HepG2 (cell line): ENCODE results near the gene CNOT1. TPM values are rescaled to one million over a fixed set of nuclear protein-coding genes. Genes with fewer than 3 reads are reported as not detected.

Experiments used
- AGO1 ChIP-seq: fragments of 200-400 bp; formaldehyde crosslinking; IDR thresholded peaks from 2 replicates; pipeline ENCODE4 v1.6.1; 2017; ENCODE audit warnings: mild to moderate bottlenecking, low read depth, low read length, moderate library complexity; ENCODE audit not compliant: poor library complexity, severe bottlenecking
- BATF2 ChIP-seq: sonication (generic); formaldehyde crosslinking; IDR thresholded peaks from 2 replicates; pipeline ENCODE4 v1.8.0; 2022; ENCODE audit warnings: mild to moderate bottlenecking, missing genetic modification reagents, moderate library complexity
- CAMTA2 ChIP-seq: sonication (generic); formaldehyde crosslinking; IDR thresholded peaks from 2 replicates; pipeline ENCODE4 v1.4.0; 2020; ENCODE audit warnings: mild to moderate bottlenecking, missing genetic modification reagents, borderline replicate concordance
- CREM ChIP-seq, 2 experiments: sonication (generic) in 1 of 2; formaldehyde crosslinking in 1 of 2; IDR thresholded peaks; 2 replicates each; pipeline versions ENCODE4 v1.4.0 to v1.6.1; 2016 to 2020; ENCODE audit warnings: antibody characterized with exemption in 1 of 2, mild to moderate bottlenecking in 1 of 2, missing genetic modification reagents in 1 of 2
- DDIT3 ChIP-seq: sonication (generic); formaldehyde crosslinking; IDR thresholded peaks from 2 replicates; pipeline ENCODE4 v1.4.0; 2020; ENCODE audit warnings: mild to moderate bottlenecking, missing genetic modification reagents
- FOSL2 ChIP-seq: sonication (generic); formaldehyde crosslinking; IDR thresholded peaks from 2 replicates; pipeline ENCODE4 v1.4.0; 2020; ENCODE audit warnings: missing genetic modification reagents
- GLI4 ChIP-seq: sonication (generic); formaldehyde crosslinking; IDR thresholded peaks from 2 replicates; pipeline ENCODE4 v1.5.1; 2020; ENCODE audit warnings: missing genetic modification reagents, mild to moderate bottlenecking, moderate library complexity, borderline replicate concordance
- HOXA3 ChIP-seq: sonication (generic); formaldehyde crosslinking; IDR thresholded peaks from 2 replicates; pipeline ENCODE4 v1.5.0; 2020; ENCODE audit warnings: missing genetic modification reagents
- JUND ChIP-seq: sonication (generic); formaldehyde crosslinking; IDR thresholded peaks from 2 replicates; pipeline ENCODE4 v1.8.0; 2022; ENCODE audit warnings: mild to moderate bottlenecking, missing genetic modification reagents
- MAFK ChIP-seq, 2 experiments: IDR thresholded peaks in 1 of 2; conservative IDR thresholded peaks in 1 of 2; 2 replicates each; pipeline ENCODE4 v1.6.1; 2011; ENCODE audit warnings: improper control_type of control experiment in 2 of 2, low read length in 2 of 2
- NAIF1 ChIP-seq: sonication (generic); formaldehyde crosslinking; IDR thresholded peaks from 2 replicates; pipeline ENCODE4 v1.5.0; 2020; ENCODE audit warnings: mild to moderate bottlenecking, missing genetic modification reagents, borderline replicate concordance
- PATZ1 ChIP-seq: sonication (generic); formaldehyde crosslinking; IDR thresholded peaks from 2 replicates; pipeline ENCODE4 v1.4.0; 2020; ENCODE audit warnings: missing genetic modification reagents
- REL ChIP-seq: sonication (generic); formaldehyde crosslinking; conservative IDR thresholded peaks from 2 replicates; pipeline ENCODE4 v1.8.0; 2022; ENCODE audit warnings: mild to moderate bottlenecking, missing genetic modification reagents, moderate library complexity
- SP2 ChIP-seq: sonication (generic); formaldehyde crosslinking; IDR thresholded peaks from 2 replicates; pipeline ENCODE4 v1.5.1; 2020; ENCODE audit warnings: mild to moderate bottlenecking, missing genetic modification reagents
- TBX2 ChIP-seq: sonication (generic); formaldehyde crosslinking; IDR thresholded peaks from 2 replicates; pipeline ENCODE4 v1.5.0; 2020; ENCODE audit warnings: missing genetic modification reagents, mild to moderate bottlenecking, borderline replicate concordance
- ZC3H13 ChIP-seq: sonication (generic); formaldehyde crosslinking; IDR thresholded peaks from 2 replicates; pipeline ENCODE4 v1.8.1; 2023; ENCODE audit warnings: mild to moderate bottlenecking, missing genetic modification reagents, moderate library complexity
- ZFP36 ChIP-seq: fragments of 150-350 bp; IDR thresholded peaks from 2 replicates; pipeline ENCODE4 v1.6.1; 2018; ENCODE audit warnings: borderline replicate concordance, low read length, low read depth; ENCODE audit not compliant: partially characterized antibody
- ZNF556 ChIP-seq: sonication (generic); formaldehyde crosslinking; IDR thresholded peaks from 2 replicates; pipeline ENCODE4 v1.4.0; 2020; ENCODE audit warnings: mild to moderate bottlenecking, missing genetic modification reagents, borderline replicate concordance
- ZNF572 ChIP-seq: sonication (generic); formaldehyde crosslinking; IDR thresholded peaks from 2 replicates; pipeline ENCODE4 v1.5.1; 2020; ENCODE audit warnings: mild to moderate bottlenecking, missing genetic modification reagents
- ZNF737 ChIP-seq: sonication (generic); formaldehyde crosslinking; IDR thresholded peaks from 2 replicates; pipeline ENCODE4 v1.5.0; 2020; ENCODE audit warnings: missing genetic modification reagents, mild to moderate bottlenecking, borderline replicate concordance
- ZNF781 ChIP-seq: sonication (generic); formaldehyde crosslinking; IDR thresholded peaks from 2 replicates; pipeline ENCODE4 v1.5.1; 2020; ENCODE audit warnings: borderline replicate concordance, mild to moderate bottlenecking, missing genetic modification reagents; ENCODE audit errors: not compliant biosample characterization
- polyA plus RNA-seq, 8 experiments: library from polyadenylated mRNA; depleted of rRNA in 3 of 8; stranded (reverse) in 7 of 8; unstranded in 1 of 8; fragments of >200 nt; fragmentation: Illumina TruSeq in 4 of 8; extraction: Trizol in 4 of 8; gene quantifications; 2 replicates each; pipeline versions ENCODE4 v1.2.1 to v1.2.3, GENCODE V29; 2011 to 2016; ENCODE audit warnings: low read depth in 4 of 8, missing spikeins in 1 of 8, mixed read lengths in 1 of 8; ENCODE audit not compliant: insufficient read depth in 1 of 8
- total RNA-seq, 5 experiments: library from RNA; depleted of rRNA; stranded (reverse); fragments of >200 nt; fragmentation: Illumina TruSeq; extraction: Trizol; gene quantifications; 2 replicates each; pipeline ENCODE4 v1.2.3, GENCODE V29; 2016; ENCODE audit warnings: low read depth in 1 of 5
- TF ChIP-seq, protein P1 (sequence below): sonication (generic); formaldehyde crosslinking; conservative IDR thresholded peaks from 2 replicates; pipeline ENCODE4 v1.4.0; 2020; ENCODE audit warnings: missing genetic modification reagents

Gene CNOT1
- total and polyA plus RNA-seq, 2 of the 13 experiments (the other 11 are each of a cell fraction or from before 2014, with no cell fraction given): 188 to 232 TPM

- TF ChIP-seq ZC3H13 (CRISPR knock-in tag): peak; percentile 68; the same call in 1 of the 2 replicates
- TF ChIP-seq PATZ1: 0 out of 2 replicates have a peak, but pooled peaks have one; percentile 29
- no peak for TF ChIP-seq ZFP36
- 0 out of 2 replicates have a peak, but pooled peaks have one; percentile 33 for TF ChIP-seq ZNF556 (CRISPR knock-in tag)
- no peak for TF ChIP-seq CAMTA2 (CRISPR knock-in tag)
- 0 out of 2 replicates have a peak, but pooled peaks have one; percentile 18 for TF ChIP-seq ZNF737 (CRISPR knock-in tag)
- 0 out of 2 replicates have a peak, but pooled peaks have one; percentile 30 for TF ChIP-seq HOXA3 (CRISPR knock-in tag)
- 0 out of 2 replicates have a peak, but pooled peaks have one; percentile 19 for TF ChIP-seq ZNF572 (CRISPR knock-in tag)
- no peak for TF ChIP-seq NAIF1 (CRISPR knock-in tag)
- TF ChIP-seq BATF2: no peak
- TF ChIP-seq ZNF781 (CRISPR knock-in tag): no peak
- no peak for TF ChIP-seq DDIT3 (CRISPR knock-in tag)
- peak; percentile 23 for TF ChIP-seq AGO1
- TF ChIP-seq, protein P1, sequence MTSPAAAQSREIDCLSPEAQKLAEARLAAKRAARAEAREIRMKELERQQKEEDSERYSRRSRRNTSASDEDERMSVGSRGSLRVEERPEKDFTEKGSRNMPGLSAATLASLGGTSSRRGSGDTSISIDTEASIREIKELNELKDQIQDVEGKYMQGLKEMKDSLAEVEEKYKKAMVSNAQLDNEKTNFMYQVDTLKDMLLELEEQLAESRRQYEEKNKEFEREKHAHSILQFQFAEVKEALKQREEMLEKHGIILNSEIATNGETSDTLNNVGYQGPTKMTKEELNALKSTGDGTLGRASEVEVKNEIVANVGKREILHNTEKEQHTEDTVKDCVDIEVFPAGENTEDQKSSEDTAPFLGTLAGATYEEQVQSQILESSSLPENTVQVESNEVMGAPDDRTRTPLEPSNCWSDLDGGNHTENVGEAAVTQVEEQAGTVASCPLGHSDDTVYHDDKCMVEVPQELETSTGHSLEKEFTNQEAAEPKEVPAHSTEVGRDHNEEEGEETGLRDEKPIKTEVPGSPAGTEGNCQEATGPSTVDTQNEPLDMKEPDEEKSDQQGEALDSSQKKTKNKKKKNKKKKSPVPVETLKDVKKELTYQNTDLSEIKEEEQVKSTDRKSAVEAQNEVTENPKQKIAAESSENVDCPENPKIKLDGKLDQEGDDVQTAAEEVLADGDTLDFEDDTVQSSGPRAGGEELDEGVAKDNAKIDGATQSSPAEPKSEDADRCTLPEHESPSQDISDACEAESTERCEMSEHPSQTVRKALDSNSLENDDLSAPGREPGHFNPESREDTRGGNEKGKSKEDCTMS (CRISPR knock-in tag): no peak
- TF ChIP-seq SP2 (CRISPR knock-in tag): peak; percentile 16; the same call in 1 of the 2 replicates
- TF ChIP-seq CREM (IDR thresholded peaks at IDR 0.05): peak; percentile 54; the same call in 1 of the 2 replicates
- no peak for TF ChIP-seq CREM (CRISPR knock-in tag; IDR thresholded peaks at IDR 0.05)
- 0 out of 2 replicates have a peak, but pooled peaks have one; percentile 21 for TF ChIP-seq FOSL2
- TF ChIP-seq TBX2 (CRISPR knock-in tag): peak; percentile 48; the same call in 1 of the 2 replicates
- no peak for TF ChIP-seq MAFK (conservative IDR thresholded peaks at IDR 0.05 in 1 of 2, IDR thresholded peaks at IDR 0.05 in 1 of 2; ENCODE audit: low read length in 2 of 2)
- TF ChIP-seq REL (CRISPR knock-in tag): 0 out of 2 replicates have a peak, but pooled peaks have one; percentile 62
- TF ChIP-seq GLI4 (CRISPR knock-in tag): 0 out of 2 replicates have a peak, but pooled peaks have one; percentile 51
- 0 out of 2 replicates have a peak, but pooled peaks have one; percentile 20 for TF ChIP-seq JUND (CRISPR knock-in tag)
Measured at GRCh38 chr16:58501242-58502131, 128.1 kb downstream of the CNOT1 start (continued).
